ENCODE measurements around the gene PAX5. TPM values are rescaled to one million over a fixed set of nuclear protein-coding genes. Genes with fewer than 3 reads are reported as not detected.

The PAX5 gene
- total RNA-seq, 1 experiment from 2014 or later: 0.39 TPM

GRCh38 chr9:36996706-36997086 is 37.4 kb downstream of the PAX5 start:
- Histone ChIP-seq H3K27me3 (ENCODE audit: insufficient read depth, low read length) (no peaks in the 10 kb centered on the region; the same call in 1 of the 2 replicates), H2BK12ac (ENCODE audit: insufficient read length, low read depth, low read length) (no peak overlapping the region), H2AK5ac (ENCODE audit: insufficient read length, low read length) (no peak overlapping the region), H3K23me2 (ENCODE audit: insufficient read length, low read depth, low read length, poor library complexity, severe bottlenecking) (no peaks in the 10 kb centered on the region), H3K27ac (ENCODE audit: insufficient read length, low read depth, low read length) (no peak overlapping the region), H3K4ac (ENCODE audit: low read depth, low read length) (no peak overlapping the region), H3K4me2 (ENCODE audit: insufficient read depth, insufficient read length, low read length) (no peak overlapping the region), H3T11ph (ENCODE audit: low read length) (no peak overlapping the region), H3K9ac (ENCODE audit: extremely low read depth, insufficient read length, low read length) (no peak overlapping the region), H2AFZ (ENCODE audit: low read length) (no peak overlapping the region), H3K23ac (ENCODE audit: insufficient read length, low read depth, low read length) (no peak overlapping the region), H2BK5ac (ENCODE audit: insufficient read length, low read length) (no peak overlapping the region), H4K20me1 (ENCODE audit: control insufficient read depth, insufficient read depth, insufficient read length) (no peaks in the 10 kb centered on the region), H3K79me2 (ENCODE audit: insufficient read depth, low read length) (no peaks in the 10 kb centered on the region), H3K79me1 (ENCODE audit: insufficient read depth, low read depth, low read length, poor library complexity, severe bottlenecking) (no peaks in the 10 kb centered on the region), H3K56ac (ENCODE audit: insufficient read length, low read depth, low read length) (no peak overlapping the region), H3K9me3 (ENCODE audit: control insufficient read depth, low read depth, low read length) (no peaks in the 10 kb centered on the region), H2BK120ac (ENCODE audit: low read depth, low read length, poor library complexity, severe bottlenecking) (no peak overlapping the region), H4K5ac (ENCODE audit: insufficient read length, low read depth, low read length) (no peak overlapping the region), H4K91ac (ENCODE audit: insufficient read length, low read depth, low read length) (no peak overlapping the region), H3K4me1 (ENCODE audit: insufficient read depth, low read length) (no peaks in the 10 kb centered on the region), H2BK15ac (ENCODE audit: low read depth, low read length) (no peak overlapping the region), H3K14ac (ENCODE audit: insufficient read depth, low read length) (no peak overlapping the region), H4K8ac (replicated peaks; ENCODE audit: insufficient read length, low read depth, low read length) (no peak overlapping the region), H3K18ac (ENCODE audit: insufficient read length, low read depth, low read length) (no peak overlapping the region), H2BK20ac (ENCODE audit: low read depth, low read length, poor library complexity, severe bottlenecking) (no peak overlapping the region)
- TF ChIP-seq, protein P1, sequence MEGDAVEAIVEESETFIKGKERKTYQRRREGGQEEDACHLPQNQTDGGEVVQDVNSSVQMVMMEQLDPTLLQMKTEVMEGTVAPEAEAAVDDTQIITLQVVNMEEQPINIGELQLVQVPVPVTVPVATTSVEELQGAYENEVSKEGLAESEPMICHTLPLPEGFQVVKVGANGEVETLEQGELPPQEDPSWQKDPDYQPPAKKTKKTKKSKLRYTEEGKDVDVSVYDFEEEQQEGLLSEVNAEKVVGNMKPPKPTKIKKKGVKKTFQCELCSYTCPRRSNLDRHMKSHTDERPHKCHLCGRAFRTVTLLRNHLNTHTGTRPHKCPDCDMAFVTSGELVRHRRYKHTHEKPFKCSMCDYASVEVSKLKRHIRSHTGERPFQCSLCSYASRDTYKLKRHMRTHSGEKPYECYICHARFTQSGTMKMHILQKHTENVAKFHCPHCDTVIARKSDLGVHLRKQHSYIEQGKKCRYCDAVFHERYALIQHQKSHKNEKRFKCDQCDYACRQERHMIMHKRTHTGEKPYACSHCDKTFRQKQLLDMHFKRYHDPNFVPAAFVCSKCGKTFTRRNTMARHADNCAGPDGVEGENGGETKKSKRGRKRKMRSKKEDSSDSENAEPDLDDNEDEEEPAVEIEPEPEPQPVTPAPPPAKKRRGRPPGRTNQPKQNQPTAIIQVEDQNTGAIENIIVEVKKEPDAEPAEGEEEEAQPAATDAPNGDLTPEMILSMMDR (conservative IDR thresholded peaks at IDR 0.05): no peak
- Mint-ChIP-seq H3K4me3 (no peak overlapping the region), H3K9me3 (no peaks in the 10 kb centered on the region; a peak in 1 of 5 replicates), H3K4me1 (peaks cover 16 to 20% of the 10 kb centered on the region in 2 experiments), H3K27me3 (ENCODE audit: low read depth) (peaks cover 70% of the 10 kb centered on the region), H3K36me3 (ENCODE audit: insufficient read depth in 1 of 3, low read depth in 3 of 3) (no peaks in the 10 kb centered on the region; a peak in 1 of 7 replicates), H3K27ac (no peak overlapping the region)
- DNase-seq: no peak
- 100% methylated on average over 1 of the region's 5 CpGs for WGBS (ENCODE audit: extremely low coverage, insufficient read length, low lambda C conversion rate)
